OCI-LY7 (cell line): ENCODE data around the gene KLHDC10.

Experiments
- EZH2phosphoT487 ChIP-seq: fragments of 200-600 bp; sonication (generic); IDR thresholded peaks from 2 replicates; pipeline ENCODE4 v1.6.1; 2018; ENCODE audit warnings: low read depth, borderline replicate concordance, mild to moderate bottlenecking, mixed run types, antibody characterized with exemption, low read length, moderate library complexity, mixed read lengths
- TF ChIP-seq, protein P1 (sequence below): fragments of 200-600 bp; sonication (generic); conservative IDR thresholded peaks from 2 replicates; pipeline ENCODE4 v1.5.1; 2014; ENCODE audit warnings: mild to moderate bottlenecking, antibody characterized with exemption, low read length, moderate library complexity, mixed read lengths

DNA sequence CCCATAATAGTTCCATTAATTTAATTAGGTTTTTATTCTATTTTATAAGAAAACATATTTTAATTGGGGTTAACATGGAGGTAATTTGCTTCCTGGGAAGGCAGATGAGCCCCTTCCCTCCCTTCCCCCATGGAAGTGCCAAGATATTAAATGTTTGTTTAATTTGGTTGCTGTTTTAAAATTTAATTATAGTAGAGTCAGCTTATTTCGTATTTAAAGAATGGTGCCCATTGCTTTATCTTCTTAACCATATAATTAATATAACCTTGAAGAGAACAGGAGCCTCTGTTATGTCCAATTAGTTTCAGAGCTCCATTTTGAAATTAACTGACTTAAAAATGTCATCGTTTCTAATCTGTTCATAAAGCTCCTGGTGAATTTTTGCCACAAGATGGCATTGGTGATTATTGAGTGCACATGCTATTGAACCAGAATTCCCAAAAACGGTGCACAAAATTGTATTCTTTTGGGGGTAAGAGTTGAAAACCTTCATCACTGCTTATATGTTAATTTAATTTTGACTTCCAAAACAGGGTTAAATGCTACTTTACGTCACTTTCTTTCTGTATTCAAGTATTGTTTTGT lies 26.0 kb downstream of the KLHDC10 start:
- TF ChIP-seq, protein P1, sequence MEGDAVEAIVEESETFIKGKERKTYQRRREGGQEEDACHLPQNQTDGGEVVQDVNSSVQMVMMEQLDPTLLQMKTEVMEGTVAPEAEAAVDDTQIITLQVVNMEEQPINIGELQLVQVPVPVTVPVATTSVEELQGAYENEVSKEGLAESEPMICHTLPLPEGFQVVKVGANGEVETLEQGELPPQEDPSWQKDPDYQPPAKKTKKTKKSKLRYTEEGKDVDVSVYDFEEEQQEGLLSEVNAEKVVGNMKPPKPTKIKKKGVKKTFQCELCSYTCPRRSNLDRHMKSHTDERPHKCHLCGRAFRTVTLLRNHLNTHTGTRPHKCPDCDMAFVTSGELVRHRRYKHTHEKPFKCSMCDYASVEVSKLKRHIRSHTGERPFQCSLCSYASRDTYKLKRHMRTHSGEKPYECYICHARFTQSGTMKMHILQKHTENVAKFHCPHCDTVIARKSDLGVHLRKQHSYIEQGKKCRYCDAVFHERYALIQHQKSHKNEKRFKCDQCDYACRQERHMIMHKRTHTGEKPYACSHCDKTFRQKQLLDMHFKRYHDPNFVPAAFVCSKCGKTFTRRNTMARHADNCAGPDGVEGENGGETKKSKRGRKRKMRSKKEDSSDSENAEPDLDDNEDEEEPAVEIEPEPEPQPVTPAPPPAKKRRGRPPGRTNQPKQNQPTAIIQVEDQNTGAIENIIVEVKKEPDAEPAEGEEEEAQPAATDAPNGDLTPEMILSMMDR, result peak; percentile 19; the same call in 1 of the 2 replicates
- TF ChIP-seq EZH2phosphoT487, result no peak
